Right lobe of liver (tissue), 4 donors: ENCODE results near the gene CDC20.

Experiments used
- CTCF ChIP-seq, 4 donors: fragments of 200-600 bp in 3 of 4; fragments of 450-650 bp in 1 of 4; IDR thresholded peaks; one replicate each; pipeline versions ENCODE4 v1.5.1 to v1.8.0; 2016 to 2022; ENCODE audit warnings: antibody characterized with exemption in 4 of 4, mild to moderate bottlenecking in 2 of 4
- POLR2A ChIP-seq: fragments of 450-650 bp; IDR thresholded peaks from one replicate; pipeline ENCODE4 v1.6.1; 2017; ENCODE audit warnings: antibody characterized with exemption, mild to moderate bottlenecking
- donor health status: DM: no; HTN: no; CAD: no.
- donor health status: DM: no; HTN: no; CAD: no.
- donor health status: DM: no; HTN: yes; CAD: no.

DNA sequence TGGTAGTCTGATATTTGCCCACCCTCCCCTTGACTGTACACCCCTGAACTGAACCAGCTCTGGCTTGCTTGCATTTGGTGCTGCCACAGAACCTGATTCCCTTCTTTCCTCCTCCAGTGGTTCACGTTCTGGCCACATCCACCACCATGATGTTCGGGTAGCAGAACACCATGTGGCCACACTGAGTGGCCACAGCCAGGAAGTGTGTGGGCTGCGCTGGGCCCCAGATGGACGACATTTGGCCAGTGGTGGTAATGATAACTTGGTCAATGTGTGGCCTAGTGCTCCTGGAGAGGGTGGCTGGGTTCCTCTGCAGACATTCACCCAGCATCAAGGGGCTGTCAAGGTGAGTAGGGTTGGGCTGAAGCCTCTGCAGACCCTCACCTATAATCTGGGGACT lies 1.8 kb downstream of the CDC20 start:
- no peak for TF ChIP-seq POLR2A
- no peak for TF ChIP-seq CTCF (IDR thresholded peaks at IDR 0.05)
